Measurements from ENCODE around the gene KIF18A.
"Not testable (repeated sequence)": the region's sequence is repeated elsewhere in the genome, so short reads cannot be mapped to it uniquely, and the experiment has no call there.

The KIF18A gene

DNA sequence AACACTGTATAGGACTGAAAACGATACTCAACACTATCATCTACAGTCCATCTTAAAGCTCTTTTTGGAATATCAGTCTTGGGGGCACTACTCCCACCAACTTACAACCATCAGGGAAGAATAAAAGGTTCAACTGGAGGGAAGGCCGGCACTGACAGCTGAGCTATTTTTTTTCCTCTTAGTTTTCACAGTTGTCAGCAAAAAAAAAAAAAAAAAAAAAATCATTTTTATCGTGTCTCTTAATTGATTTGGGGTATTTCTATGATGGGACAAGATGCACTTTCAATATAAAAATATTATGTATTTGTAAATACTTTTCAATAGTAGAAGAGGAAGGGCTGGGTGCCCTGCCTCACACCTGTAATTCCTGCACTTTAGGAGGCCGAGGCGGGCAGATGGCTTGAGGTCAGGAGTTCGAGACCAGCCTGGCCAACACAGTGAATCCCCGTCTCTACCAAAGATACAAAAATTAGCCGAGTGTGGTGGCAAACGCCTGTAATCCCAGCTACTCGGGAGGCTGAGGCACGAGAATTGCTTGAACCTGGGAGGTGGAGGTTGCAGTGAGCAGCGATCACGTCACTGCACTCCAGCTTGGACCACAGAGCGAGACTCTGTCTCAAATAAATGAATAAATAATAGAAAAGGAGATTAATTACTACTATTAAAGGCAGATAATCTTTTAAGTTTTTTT is 1.5 kb downstream of the KIF18A start:
- DNase-seq (ENCODE audit: low spot score) = no peak

DNA sequence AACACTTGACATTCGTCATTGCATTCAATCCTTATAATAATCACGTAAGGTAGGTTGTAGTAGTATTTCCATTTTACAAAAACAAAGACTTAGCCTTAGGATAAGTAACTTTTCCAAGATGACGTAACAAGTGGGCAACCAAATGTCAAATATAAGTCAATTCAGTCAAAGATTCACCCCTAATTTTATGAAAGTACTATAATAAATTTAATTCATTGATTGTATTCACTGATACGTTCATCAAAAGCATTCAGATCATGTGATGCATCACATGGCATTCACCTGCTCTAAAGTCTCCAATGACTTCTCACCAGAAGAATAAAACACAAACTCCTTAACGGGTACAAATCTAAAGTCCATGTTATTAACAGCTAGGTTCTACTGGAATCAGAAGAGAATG is 2.1 kb downstream of the KIF18A start:
- no peak for DNase-seq (ENCODE audit: low spot score)

DNA sequence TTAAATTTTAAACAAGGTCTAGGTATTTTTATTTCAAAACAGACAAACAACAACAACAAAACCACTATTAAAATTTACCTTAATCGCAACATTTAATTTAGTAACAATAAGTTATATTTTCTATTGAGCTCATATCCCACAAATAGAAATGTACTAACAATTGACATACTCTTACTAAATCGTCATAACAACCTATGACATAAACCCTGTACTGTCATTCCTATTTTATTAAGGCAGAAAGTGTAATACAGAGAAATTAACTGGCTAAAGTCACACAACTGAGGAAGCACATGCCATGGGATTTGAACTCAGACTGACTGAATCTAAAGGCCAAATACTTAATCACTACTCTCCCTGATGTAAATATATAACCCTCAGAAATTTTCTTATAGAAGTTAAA is 3.0 kb downstream of the KIF18A start:
- no peak for DNase-seq (ENCODE audit: low spot score)

DNA sequence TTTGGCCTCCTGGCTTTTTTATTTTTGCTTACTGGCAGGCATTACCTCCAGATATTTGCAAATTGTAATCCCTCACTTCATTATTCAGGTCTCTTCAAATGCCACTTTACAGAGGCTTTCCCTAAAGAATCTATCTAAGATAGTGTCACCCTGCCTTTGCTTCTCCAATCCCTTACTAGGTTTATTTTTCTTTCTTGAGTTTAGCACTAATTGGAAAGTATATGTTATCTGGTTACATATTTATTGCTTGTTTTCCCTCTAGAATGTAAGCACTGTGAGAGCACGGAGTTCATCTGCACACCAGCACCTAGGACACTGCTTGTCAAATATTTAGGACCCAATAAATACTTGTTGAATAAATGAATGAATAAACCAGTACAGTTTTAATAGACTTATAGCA is 3.5 kb downstream of the KIF18A start:
- no peak for DNase-seq (ENCODE audit: low spot score)

DNA sequence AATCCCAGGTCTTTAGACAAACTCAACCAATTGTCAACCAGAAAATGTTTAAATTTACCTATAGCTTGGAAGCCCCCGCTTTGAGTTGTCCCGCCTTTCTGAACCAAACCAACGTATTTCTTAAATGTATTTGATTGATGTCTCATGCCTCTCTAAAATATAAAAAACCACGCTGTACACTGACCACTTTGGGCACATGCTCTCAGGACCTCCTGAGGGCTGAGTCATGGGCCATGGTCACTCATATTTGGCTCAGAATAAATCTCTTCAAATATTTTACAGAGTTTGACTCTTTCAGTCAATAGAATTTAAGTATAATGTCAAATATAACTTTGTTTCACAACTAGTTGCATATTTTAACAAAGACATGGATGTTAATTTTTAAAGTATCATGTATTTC is 5.7 kb downstream of the KIF18A start:
- not testable (repeated sequence) for DNase-seq (ENCODE audit: low spot score)

DNA sequence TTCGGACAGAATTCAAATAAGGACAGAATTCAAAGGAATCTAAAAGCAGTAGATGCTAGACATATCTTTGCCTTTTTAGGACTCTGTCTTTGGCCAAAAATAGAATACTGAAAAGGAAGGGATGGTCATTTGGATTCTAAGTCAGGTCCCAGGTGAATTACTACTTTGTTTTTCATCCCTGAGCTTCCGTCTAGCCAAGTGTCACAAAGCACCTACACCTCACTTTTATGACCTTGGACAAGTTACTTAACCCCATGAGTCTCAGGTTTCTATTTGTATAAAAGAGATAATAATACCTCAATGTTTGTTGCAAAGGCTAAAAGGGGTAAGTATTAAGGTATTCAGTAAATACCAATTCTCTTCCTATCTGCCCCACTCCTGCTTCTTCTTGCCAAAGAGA is 7.3 kb downstream of the KIF18A start:
- DNase-seq (ENCODE audit: low spot score) = no peak

DNA sequence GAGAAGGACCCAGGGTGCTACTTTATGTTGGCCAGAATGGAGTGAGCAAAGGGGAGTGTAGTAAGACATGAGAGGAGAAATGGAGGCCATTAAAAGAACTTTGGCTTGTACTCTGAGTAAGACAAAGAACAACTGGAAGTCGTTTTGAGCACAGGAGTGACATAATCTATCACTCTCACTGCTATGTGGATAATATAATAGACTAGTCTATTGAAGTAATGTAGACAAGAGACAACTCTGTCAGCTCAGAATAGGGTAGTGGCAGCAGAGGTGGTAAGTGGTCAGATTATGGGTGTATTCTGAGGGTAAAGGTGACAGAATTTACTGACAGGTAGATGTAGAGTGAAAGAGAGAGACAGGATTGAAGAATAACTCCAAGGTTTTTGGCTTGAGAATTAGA is 8.2 kb downstream of the KIF18A start:
- DNase-seq (ENCODE audit: low spot score) = no peak

DNA sequence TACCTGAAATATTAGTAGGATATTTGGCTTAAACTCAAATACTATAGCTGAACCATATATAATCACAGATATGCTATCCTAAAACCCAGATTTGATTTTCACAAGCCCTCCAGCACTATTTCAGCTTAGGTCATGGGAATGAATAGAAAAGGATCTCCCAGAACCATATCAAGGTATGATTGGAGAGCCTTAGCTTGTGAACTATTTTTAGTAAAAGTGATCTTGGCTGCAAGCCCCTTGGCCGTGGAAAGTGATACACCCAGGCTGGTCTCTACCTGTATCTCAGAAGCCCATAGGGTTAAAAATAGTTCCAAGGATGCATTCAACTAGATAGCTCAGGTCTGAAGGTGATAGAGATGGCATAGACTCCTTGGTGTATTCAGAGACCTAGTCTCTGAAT is 9.7 kb downstream of the KIF18A start:
- DNase-seq (ENCODE audit: low spot score) = no peak

DNA sequence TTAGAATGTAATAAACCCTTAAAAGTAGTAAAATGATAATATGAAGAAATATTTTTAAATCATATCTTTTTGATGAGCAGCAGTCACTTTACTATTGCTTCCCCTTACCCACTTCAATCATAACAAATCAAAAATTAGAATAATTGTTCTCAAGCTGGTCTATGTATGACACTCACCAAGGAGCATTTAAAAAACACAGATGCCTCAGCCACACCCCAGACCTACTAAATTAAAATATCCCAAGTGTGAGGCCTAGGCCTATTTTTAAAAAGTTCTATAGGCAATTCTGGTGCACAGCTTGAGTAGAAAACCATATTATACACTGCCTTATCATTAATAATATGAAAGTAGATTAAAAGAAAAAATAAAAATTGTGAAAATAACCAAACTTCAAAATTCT is 15.2 kb downstream of the KIF18A start:
- DNase-seq (ENCODE audit: low spot score) = no peak

DNA sequence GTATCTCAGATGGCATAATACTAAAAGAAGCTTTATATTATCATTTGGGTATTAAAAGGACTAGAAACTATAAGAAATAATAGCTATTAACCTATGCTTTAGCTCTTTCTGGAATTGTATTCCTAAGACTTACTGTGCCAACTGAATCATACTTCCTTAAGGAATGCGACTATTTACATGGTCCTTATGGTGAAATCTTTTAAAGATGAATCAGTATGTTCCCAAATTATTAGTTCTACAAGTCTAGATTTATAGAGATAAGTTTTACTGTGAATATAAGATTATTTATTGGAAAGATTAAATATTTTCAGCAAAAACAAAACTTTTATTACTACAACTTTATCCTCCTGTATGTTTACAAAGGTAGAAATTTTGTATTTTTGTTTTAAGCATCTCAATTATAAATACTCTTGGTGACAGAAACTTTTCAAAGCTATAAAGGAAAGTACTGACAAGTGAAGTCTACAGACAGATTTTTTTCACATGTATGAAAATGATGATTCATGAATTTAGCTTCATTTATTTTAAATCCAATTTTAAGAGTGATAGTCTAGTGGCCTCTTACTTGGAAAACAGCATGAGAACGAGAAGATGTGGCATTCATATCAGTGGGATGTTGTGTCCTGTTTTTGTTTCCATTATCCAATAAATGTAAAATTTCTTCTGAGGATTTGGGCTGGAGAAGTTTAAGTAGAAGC is 17.8 kb downstream of the KIF18A start:
- no peak for DNase-seq (ENCODE audit: low spot score)

DNA sequence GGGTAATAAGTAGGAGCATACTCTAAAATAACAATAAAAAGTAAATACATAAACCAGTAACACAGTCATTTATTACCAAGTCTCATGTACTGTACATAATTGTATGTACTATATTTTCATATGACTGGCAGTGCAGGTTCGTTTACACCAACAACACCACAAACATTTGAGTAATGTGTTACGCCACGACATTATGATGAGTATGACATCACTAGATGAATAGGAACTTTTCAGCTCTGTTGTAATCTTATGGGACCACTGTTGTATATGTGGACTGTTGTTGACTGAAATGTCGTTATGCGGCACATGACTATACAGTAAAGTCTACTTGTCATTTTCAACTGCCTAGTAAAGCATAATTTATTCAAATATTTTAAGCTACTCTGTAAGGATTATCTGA is 18.6 kb downstream of the KIF18A start:
- no peak for DNase-seq (ENCODE audit: low spot score)

DNA sequence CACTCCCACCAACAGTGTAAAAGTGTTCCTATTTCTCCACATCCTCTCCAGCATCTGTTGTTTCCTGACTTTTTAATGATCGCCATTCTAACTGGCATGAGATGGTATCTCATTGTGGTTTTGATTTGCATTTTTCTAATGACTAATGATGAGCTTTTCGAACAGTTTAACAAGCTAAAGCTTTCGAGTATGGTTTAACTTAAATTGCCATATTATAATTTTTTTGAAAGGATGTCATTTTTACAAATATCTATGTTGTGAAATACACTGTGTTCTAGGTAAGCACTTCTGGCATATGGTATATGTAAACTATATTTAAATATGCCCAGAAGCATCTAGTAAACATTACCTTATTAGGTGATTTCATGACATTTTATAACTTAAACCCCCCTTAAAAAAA is 20.3 kb downstream of the KIF18A start:
- DNase-seq (ENCODE audit: low spot score) = not testable (repeated sequence)

DNA sequence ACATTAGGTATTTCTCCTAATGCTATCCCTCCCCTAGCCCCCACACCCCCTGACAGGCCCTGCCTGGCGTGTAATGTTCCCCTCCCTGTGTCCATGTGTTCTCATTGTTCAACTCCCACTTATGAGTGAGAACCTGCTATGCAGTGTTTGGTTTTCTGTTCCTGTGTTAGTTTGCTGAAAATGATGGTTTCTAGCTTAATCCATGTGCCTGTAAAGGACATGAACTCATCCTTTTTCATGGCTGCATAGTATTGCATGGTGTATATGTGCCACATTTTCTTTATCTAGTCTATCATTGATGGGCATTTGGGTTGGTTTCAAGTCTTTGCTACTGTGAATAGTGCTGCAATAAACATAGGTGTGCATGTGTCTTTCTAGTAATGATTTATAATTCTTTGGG is 20.8 kb downstream of the KIF18A start:
- DNase-seq (ENCODE audit: low spot score) = not testable (repeated sequence)

DNA sequence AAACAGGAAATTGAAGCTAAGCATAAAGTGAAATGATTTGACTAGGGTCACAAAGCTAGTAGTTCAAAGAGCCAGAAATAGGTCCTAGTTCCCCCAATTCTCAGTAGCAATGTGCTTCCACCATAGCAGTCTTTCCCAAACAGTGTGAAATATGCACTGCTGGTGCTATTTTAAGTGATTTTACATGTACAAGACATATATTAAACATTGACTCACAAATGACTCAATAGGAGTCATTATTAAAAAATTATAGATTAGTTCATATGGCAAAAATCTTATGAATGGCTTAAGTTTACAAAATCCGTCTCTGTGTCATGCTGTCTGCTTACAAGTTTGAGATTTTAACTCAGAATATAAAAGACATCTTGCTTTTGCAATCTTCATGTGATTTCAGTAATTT is 21.4 kb downstream of the KIF18A start:
- no peak for DNase-seq (ENCODE audit: low spot score)

DNA sequence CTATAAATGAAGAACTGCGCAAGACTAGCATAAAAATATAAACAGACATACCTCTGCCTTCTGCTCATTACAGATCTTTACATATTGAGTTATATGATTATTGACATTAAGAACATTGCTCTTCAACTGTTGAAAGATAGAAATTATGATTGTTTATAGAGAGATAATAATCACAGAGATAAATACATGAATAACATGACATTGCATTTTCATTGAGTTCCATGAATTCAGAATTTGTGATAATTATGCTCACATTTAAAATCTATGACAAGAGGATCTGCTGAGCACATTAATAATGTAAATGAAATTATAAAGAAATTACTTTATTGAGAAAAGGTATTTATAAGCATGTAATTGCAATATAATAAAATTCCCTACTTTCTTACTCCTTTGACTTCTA is 24.8 kb downstream of the KIF18A start:
- DNase-seq (ENCODE audit: low spot score) = no peak

DNA sequence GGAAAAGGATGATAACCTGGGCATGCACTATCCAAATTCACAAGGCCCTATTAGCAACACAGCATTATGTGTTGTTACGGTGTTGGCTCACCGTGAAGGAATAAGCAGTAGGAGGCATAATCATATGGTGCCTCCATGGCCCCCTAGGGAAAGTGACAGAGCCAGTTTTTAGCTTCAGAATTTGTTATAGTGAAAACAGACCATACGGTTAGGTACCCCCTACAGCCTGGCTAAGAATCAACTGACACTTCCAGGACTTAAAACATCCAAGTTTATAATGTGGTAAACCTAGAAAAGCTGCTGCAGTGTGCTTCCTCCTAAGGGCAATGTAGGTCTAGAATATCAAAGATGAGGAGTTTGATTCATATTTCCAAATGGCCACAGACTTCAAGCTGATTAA is 30.4 kb downstream of the KIF18A start:
- no peak for DNase-seq (ENCODE audit: low spot score)

DNA sequence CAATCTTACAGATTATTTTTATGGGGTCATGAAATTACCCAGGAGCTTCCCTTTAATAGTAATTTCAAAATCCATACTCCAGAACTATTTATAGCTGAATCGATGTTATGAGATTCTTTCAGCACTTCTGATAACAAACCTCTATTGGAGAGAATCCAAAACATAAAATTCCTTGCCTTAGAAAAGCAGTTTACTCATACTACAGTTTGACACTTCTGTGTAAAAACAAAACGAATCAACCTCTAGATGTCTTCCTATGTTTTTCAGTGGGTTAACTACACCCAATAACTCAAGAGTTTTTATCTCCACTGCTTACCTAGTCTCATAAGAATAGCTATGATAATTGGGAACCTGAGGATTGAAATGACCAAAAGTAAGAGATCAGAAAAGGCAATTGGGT is 35.6 kb downstream of the KIF18A start:
- no peak for DNase-seq (ENCODE audit: low spot score)

DNA sequence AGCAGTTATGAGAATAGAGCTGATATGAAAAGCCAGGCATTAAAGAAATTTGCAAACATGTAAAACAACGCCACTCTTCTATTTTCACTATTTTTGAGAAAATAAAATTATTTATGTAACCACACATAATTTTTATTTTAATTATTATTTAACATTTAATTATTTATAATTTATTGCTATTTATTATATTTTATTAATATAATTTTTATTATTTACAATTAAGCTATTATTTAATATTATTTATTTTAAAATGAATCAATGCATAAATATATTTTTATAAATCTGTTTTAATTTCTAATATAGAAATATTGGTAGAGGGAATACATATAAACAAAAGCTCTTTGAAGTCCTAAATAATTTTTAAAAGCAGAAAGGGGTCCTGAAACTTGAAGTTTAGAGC is 36.7 kb downstream of the KIF18A start:
- DNase-seq (ENCODE audit: low spot score) = no peak

DNA sequence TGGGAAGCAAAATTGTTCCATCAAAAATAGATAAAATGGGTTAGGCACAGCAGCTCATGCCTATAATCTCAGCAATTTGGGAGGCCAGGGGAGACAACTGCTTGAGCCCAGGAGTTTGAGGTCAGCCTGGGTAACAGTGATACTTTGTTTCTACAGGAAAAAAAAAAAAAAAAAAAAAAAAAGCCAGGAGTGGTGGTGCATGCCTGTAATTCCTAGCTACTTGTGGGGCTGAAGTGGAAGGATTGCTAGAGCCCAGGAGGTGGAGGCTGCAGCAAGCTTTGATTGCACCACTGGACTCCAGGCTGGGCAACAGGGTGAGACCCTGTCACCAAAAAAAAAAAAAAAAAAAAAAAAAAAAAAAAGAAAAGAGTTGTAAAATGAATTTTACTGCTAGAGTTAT is 49.6 kb downstream of the KIF18A start:
- DNase-seq (ENCODE audit: low spot score) = no peak

DNA sequence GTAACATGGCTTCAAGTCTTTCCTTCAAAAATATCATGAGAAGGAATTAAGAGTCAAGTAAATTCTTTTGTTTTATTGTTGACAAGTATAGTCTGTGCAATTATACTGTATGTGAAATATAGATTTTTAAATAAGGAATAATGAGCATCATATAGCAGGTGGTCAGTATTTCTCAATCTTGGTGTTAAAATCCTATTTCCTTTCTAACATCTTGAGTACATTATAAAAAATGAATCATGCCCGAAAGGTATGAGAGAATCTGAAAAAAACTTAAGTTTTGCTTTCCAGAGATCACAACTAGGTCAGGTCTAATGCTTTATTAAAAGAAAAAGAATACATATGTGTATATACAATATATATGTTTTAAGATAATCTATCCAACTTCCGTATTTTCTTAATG is 53.1 kb downstream of the KIF18A start:
- no peak for DNase-seq (ENCODE audit: low spot score)

DNA sequence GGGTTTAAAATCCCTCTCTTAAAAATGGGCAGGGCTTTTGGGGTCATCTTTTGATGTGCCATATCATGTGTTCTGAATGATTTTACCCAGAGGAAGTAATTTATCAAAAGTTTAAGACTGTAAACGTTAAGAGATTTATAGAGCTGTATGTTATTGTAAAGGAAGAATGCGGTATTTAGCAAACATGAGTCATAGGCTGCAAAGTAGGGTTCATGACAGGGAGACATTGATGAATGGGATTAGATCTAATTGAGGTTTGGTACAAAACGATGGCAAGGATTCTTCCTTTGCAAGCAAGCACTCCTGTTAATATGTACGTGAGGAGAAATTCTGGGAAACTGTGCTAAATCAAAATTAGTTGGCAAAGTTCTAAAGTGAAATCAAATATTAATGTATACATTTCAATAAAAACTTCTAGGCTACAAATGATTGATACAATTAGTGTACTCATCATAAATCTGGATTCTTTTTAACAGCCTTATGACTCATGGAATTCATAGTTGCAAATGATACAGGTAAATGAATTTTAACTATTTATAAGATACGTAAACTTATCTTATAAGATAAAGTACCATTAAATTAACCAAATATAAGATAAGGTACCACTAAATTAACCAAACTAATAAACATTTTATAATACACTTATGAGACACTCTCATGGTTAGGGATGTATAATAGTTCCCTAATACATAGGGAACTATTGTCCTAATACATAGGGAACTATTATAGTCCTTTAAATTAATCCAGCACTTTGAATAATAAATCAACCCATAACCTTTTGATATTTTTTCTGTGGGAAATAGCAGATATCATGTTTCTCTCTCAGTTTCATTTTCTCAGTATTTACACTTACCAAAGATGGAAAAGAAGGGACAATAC is 58.4 kb downstream of the KIF18A start:
- no peak for DNase-seq (ENCODE audit: low spot score)

DNA sequence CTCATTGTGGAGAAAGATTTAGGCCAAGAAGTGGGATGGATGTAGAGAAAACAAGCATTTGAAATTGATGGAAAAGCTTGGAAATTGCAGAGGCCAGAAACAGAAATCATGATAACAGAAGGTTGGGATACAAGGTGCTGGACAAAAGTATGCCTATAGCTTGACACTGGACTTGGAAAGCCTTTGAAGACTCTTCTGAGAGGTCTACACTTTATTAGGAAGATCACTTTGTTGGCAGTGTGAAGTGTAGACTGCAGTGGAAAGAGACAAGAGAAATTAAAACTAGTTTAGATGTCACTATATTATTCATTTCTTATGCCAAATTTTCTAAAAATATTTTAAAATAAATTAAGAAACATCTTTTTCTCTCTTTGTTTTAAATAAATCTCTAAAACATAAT is 59.1 kb downstream of the KIF18A start:
- no peak for DNase-seq (ENCODE audit: low spot score)

Data from iPS-NIHi11 (cell line).